Endothelial cell (in vitro differentiated cells): ENCODE measurements around the gene IL36A. TPM values are rescaled to one million over a fixed set of nuclear protein-coding genes. Genes with fewer than 3 reads are reported as not detected.

Source experiments
- DNase-seq: peaks from one replicate; pipeline ENCODE4 v3.0.0; 2021; ENCODE audit warnings: low spot score
- H3K27ac Mint-ChIP-seq: one replicate; pipeline ENCODE4 v1.8.0; 2021; ENCODE audit warnings: mixed read lengths, inconsistent platforms; ENCODE audit not compliant: unreplicated experiment
- H3K27me3 Mint-ChIP-seq: one replicate; pipeline ENCODE4 v1.8.0; 2021; ENCODE audit warnings: mild to moderate bottlenecking, moderate library complexity, mixed read lengths, inconsistent platforms; ENCODE audit not compliant: unreplicated experiment
- H3K36me3 Mint-ChIP-seq: one replicate; pipeline ENCODE4 v1.8.0; 2021; ENCODE audit warnings: mild to moderate bottlenecking, low read depth, mixed read lengths, inconsistent platforms; ENCODE audit not compliant: unreplicated experiment
- H3K4me1 Mint-ChIP-seq: one replicate; pipeline ENCODE4 v1.8.0; 2021; ENCODE audit warnings: mild to moderate bottlenecking, mixed read lengths, inconsistent platforms; ENCODE audit not compliant: unreplicated experiment
- H3K4me3 Mint-ChIP-seq: one replicate; pipeline ENCODE4 v1.8.0; 2021; ENCODE audit warnings: mild to moderate bottlenecking, mixed read lengths, inconsistent platforms; ENCODE audit not compliant: unreplicated experiment
- H3K9me3 Mint-ChIP-seq: one replicate; pipeline ENCODE4 v1.8.0; 2021; ENCODE audit warnings: mixed read lengths, inconsistent platforms; ENCODE audit not compliant: unreplicated experiment
- CTCF ChIP-seq: fragments of 200-600 bp; sonication (generic); IDR thresholded peaks from one replicate; pipeline ENCODE4 v1.5.0; 2021; ENCODE audit warnings: antibody characterized with exemption; ENCODE audit not compliant: unreplicated experiment
- total RNA-seq: library from RNA; stranded (reverse); fragmentation: NEBNext Ultra II Directional; extraction: Animal tissue kit (Norgen Biotek cat#: 25700); gene quantifications from one replicate; pipeline ENCODE4 v1.2.1, GENCODE V29; 2021; ENCODE audit not compliant: unreplicated experiment

IL36A gene
- total RNA-seq, 1 donor from 2014 or later, result not detected

GRCh38 chr2:113010088-113010487, 4.8 kb downstream of the IL36A start:
- no peaks in the 10 kb centered on the region for H3K36me3 Mint-ChIP-seq
- no peak for TF ChIP-seq CTCF
- no peak overlapping the region for H3K27ac Mint-ChIP-seq
- no peak overlapping the region for H3K4me3 Mint-ChIP-seq
- DNase-seq, result no peak
- peaks cover 1% of the 10 kb centered on the region for H3K27me3 Mint-ChIP-seq
- H3K4me1 Mint-ChIP-seq, result peaks cover 2% of the 10 kb centered on the region
- no peaks in the 10 kb centered on the region for H3K9me3 Mint-ChIP-seq

GRCh38 chr2:113011108-113011507, 5.8 kb downstream of the IL36A start:
- no peaks in the 10 kb centered on the region for H3K9me3 Mint-ChIP-seq
- no peak for DNase-seq
- no peak overlapping the region for H3K27ac Mint-ChIP-seq
- H3K27me3 Mint-ChIP-seq, result peaks cover 1% of the 10 kb centered on the region
- no peak overlapping the region for H3K4me3 Mint-ChIP-seq
- no peaks in the 10 kb centered on the region for H3K36me3 Mint-ChIP-seq
- H3K4me1 Mint-ChIP-seq, result peaks cover 2% of the 10 kb centered on the region
- no peak for TF ChIP-seq CTCF

GRCh38 chr2:113012436-113013335, 7.4 kb downstream of the IL36A start:
- Mint-ChIP-seq H3K27me3 (no peaks in the 10 kb centered on the region), H3K4me1 (peaks cover 2% of the 10 kb centered on the region), H3K36me3 (no peaks in the 10 kb centered on the region), H3K9me3 (no peaks in the 10 kb centered on the region), H3K27ac (no peak overlapping the region), H3K4me3 (no peak overlapping the region)
- TF ChIP-seq CTCF, result no peak
- DNase-seq, result no peak

- TF ChIP-seq CTCF, result no peak
- Mint-ChIP-seq H3K36me3 (no peaks in the 10 kb centered on the region), H3K4me1 (peaks cover 2% of the 10 kb centered on the region), H3K4me3 (no peak overlapping the region), H3K27ac (no peak overlapping the region), H3K27me3 (no peaks in the 10 kb centered on the region), H3K9me3 (no peaks in the 10 kb centered on the region)
- no peak for DNase-seq
These were observed 8.0 kb downstream of the IL36A start for GRCh38 chr2:113013336-113013661.

- no peak for DNase-seq
- Mint-ChIP-seq H3K36me3 (no peaks in the 10 kb centered on the region), H3K9me3 (no peaks in the 10 kb centered on the region), H3K4me3 (no peak overlapping the region), H3K27ac (no peak overlapping the region), H3K27me3 (no peaks in the 10 kb centered on the region), H3K4me1 (peaks cover 2% of the 10 kb centered on the region)
- no peak for TF ChIP-seq CTCF
These were observed 8.8 kb downstream of the IL36A start for GRCh38 chr2:113014067-113014466.
